ENCODE measurements around the gene SMARCA4.

Gene SMARCA4

DNA sequence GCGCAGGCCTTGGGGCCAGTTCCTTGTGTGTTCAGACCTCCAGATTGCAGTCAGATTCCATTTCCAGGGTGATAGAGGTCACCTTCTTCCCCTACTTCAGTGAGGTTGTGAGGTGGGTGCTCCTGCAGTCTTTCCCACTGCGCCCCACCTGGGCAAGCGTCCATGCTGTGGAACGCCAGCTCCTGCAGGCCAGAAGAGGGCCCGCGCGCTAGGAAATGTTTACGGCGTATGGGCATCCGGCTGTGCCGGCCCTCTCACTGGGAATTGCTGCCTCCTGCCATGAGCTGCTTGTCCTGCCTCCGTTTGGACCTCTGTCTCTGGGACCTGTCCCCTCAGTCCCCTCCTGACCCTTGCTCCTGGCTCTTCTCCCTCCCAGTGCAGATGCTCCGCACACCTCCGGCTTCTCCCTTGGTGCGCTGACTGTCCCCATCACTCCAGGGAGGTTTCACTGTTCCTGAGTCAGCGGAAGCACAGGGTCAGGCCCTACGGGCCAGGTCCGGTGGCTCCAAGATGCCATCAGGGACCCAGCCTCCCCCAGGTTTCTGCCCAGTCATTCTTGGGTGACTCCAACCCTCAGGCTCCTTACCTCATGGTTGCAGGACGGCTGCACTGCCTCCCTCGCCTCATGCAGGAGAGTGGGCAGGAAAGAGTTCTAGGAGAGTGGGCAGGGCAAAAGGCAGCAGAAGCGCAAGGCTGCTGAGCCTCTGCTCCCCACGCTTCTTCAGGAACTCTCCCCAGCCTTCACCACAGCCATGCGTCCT lies 56.6 kb downstream of the SMARCA4 start:
- CTCF ChIA-PET: no interaction called here
- POLR2A ChIA-PET: no interaction called here

DNA sequence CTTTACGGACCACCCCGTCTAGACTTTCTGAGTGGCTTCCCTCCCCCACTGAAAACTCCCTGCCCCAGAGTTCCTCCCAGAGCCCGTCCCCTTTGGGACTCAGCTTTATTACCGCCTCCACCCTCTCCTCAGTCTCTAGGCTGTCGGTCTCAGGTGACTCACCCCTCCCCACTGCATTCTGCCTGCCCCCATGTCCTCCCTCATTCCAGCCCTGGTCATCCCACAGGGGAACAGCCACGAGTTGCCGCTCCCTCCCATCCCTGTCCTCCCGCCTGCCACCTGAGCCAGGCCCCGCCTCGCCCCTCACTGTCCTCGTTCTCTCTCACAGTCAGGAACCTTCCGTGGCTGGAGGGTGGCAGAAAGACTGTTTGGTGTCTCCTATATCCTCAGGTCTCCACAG lies 57.3 kb downstream of the SMARCA4 start:
- DNase-seq (ENCODE audit: extremely low spot score): no peak
- CTCF ChIA-PET: no interaction called here
- TF ChIP-seq FOXM1 (IDR thresholded peaks at IDR 0.05; ENCODE audit: borderline replicate concordance): no peak
- no peak for TF ChIP-seq SP1 (IDR thresholded peaks at IDR 0.05)
- no peak for TF ChIP-seq ELF4 (IDR thresholded peaks at IDR 0.05)
- no peak for TF ChIP-seq TARDBP (IDR thresholded peaks at IDR 0.05)
- TF ChIP-seq ARNT (IDR thresholded peaks at IDR 0.05): no peak
- no peak for TF ChIP-seq FOXK2 (IDR thresholded peaks at IDR 0.05)
- TF ChIP-seq LEF1 (IDR thresholded peaks at IDR 0.05; ENCODE audit: borderline replicate concordance): no peak
- no peak for TF ChIP-seq CTBP1 (IDR thresholded peaks at IDR 0.05; ENCODE audit: borderline replicate concordance)
- no peak for TF ChIP-seq BHLHE40 (IDR thresholded peaks at IDR 0.05; ENCODE audit: borderline replicate concordance)
- TF ChIP-seq L3MBTL2 (conservative IDR thresholded peaks at IDR 0.05): no peak
- TF ChIP-seq NFRKB (IDR thresholded peaks at IDR 0.05): no peak
- TF ChIP-seq, protein P1, sequence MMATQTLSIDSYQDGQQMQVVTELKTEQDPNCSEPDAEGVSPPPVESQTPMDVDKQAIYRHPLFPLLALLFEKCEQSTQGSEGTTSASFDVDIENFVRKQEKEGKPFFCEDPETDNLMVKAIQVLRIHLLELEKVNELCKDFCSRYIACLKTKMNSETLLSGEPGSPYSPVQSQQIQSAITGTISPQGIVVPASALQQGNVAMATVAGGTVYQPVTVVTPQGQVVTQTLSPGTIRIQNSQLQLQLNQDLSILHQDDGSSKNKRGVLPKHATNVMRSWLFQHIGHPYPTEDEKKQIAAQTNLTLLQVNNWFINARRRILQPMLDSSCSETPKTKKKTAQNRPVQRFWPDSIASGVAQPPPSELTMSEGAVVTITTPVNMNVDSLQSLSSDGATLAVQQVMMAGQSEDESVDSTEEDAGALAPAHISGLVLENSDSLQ (IDR thresholded peaks at IDR 0.05): no peak
- no peak for TF ChIP-seq ZNF384 (IDR thresholded peaks at IDR 0.05)
- TF ChIP-seq HDGF (IDR thresholded peaks at IDR 0.05; ENCODE audit: borderline replicate concordance): no peak
- no peak for TF ChIP-seq SUZ12 (IDR thresholded peaks at IDR 0.05)
- TF ChIP-seq FOXA1 (IDR thresholded peaks at IDR 0.05): no peak
- POLR2A ChIA-PET: no interaction called here

More for the DNA sequence above, 56.6 kb downstream of the SMARCA4 start:
- TF ChIP-seq ELF4 (IDR thresholded peaks at IDR 0.05): no peak
- TF ChIP-seq ARNT (IDR thresholded peaks at IDR 0.05): no peak
- TF ChIP-seq, protein P1 (IDR thresholded peaks at IDR 0.05): no peak
- TF ChIP-seq CTBP1 (IDR thresholded peaks at IDR 0.05; ENCODE audit: borderline replicate concordance): no peak
- no peak for TF ChIP-seq NFRKB (IDR thresholded peaks at IDR 0.05)
- TF ChIP-seq FOXA1 (IDR thresholded peaks at IDR 0.05): no peak
- TF ChIP-seq TARDBP (IDR thresholded peaks at IDR 0.05): no peak
- TF ChIP-seq L3MBTL2 (conservative IDR thresholded peaks at IDR 0.05): no peak
- no peak for TF ChIP-seq ZNF384 (IDR thresholded peaks at IDR 0.05)
- TF ChIP-seq HDGF (IDR thresholded peaks at IDR 0.05; ENCODE audit: borderline replicate concordance): no peak
- no peak for TF ChIP-seq SUZ12 (IDR thresholded peaks at IDR 0.05)
- TF ChIP-seq BHLHE40 (IDR thresholded peaks at IDR 0.05; ENCODE audit: borderline replicate concordance): no peak
- DNase-seq (ENCODE audit: extremely low spot score): no peak

DNA sequence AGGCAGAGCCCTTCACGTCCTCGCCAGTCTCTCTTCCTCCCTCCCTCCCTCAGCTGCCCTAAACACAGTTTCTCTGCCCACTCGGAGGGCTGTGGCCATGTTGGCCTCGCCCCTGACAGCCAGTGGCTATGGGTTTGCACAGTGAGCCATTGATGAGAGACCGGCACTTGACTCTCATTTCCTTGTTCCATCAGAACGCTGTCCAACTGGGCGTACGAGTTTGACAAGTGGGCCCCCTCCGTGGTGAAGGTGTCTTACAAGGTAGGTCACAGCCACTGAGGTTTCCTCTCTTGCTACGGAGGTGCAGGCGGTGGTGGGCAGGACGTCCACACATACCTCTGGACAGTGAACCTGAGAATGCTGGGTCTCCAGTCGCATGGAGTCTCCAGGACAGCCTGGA lies 57.9 kb downstream of the SMARCA4 start:
- no peak for DNase-seq (ENCODE audit: extremely low spot score)
- TF ChIP-seq FOXK2 (IDR thresholded peaks at IDR 0.05) (no peak), HDGF (IDR thresholded peaks at IDR 0.05; ENCODE audit: borderline replicate concordance) (no peak), TARDBP (IDR thresholded peaks at IDR 0.05) (no peak), NFRKB (IDR thresholded peaks at IDR 0.05) (no peak), SP1 (IDR thresholded peaks at IDR 0.05) (no peak), CTBP1 (IDR thresholded peaks at IDR 0.05; ENCODE audit: borderline replicate concordance) (no peak), ZNF384 (IDR thresholded peaks at IDR 0.05) (no peak), SUZ12 (IDR thresholded peaks at IDR 0.05) (no peak), FOXM1 (IDR thresholded peaks at IDR 0.05; ENCODE audit: borderline replicate concordance) (no peak), ARNT (IDR thresholded peaks at IDR 0.05) (no peak), ELF4 (IDR thresholded peaks at IDR 0.05) (no peak), L3MBTL2 (conservative IDR thresholded peaks at IDR 0.05) (no peak)
- TF ChIP-seq, protein P1 (IDR thresholded peaks at IDR 0.05): no peak
- POLR2A ChIA-PET: no interaction called here
- CTCF ChIA-PET: no interaction called here

DNA sequence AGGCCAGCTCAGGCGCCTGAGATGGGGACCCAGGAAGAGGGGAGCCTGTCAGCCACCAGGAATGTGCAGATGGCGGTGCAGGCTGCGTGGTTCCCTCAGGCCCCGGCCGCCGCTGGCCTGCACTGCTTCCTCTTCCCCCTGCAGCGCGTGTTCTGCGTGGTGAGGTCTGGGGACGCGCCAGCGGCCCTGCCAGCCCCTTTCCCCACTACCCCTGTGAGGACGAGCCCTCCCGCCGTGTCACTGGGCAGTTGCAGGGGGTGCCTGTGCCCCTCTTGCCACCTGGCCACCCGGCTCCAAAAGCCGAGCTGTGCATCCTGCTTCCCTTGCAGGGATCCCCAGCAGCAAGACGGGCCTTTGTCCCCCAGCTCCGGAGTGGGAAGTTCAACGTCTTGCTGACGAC lies 58.4 kb downstream of the SMARCA4 start:
- ChIA-PET CTCF (interaction anchor here (0.6 to 1.4 kb wide), 2 partner anchors 77 to 223 kb away, joined by 3 to 5 read pairs; no protein-coding TSS in a partner anchor), POLR2A (no interaction called here)
- no peak for DNase-seq (ENCODE audit: extremely low spot score)
- TF ChIP-seq LEF1 (IDR thresholded peaks at IDR 0.05; ENCODE audit: borderline replicate concordance) (no peak), NFRKB (IDR thresholded peaks at IDR 0.05) (no peak), ELF4 (IDR thresholded peaks at IDR 0.05) (no peak), TARDBP (IDR thresholded peaks at IDR 0.05) (no peak), SUZ12 (IDR thresholded peaks at IDR 0.05) (no peak)

DNA sequence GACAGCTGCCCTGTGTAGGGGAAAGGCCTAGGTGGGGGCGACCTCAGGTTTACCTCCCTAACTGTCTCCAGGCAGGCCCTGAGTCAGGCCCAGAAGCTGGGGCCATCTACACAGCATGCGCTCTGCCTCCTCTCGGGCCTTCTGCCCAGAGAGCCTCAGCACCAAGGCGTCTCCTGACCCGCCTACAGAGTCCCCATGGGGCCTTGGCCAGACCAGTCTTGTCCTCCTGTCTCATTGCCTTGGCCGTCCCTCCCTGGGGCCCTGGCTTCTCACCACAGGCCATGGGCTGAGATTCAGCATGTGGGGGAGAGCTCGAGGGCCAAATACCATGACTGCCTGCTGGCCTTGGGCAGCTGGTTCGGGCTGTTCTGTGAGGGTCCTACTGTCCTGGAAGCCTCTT lies 59.0 kb downstream of the SMARCA4 start:
- TF ChIP-seq, protein P1 (IDR thresholded peaks at IDR 0.05): no peak
- TF ChIP-seq ZNF384 (IDR thresholded peaks at IDR 0.05): no peak
- TF ChIP-seq HDGF (IDR thresholded peaks at IDR 0.05; ENCODE audit: borderline replicate concordance): no peak
- no peak for TF ChIP-seq FOXM1 (IDR thresholded peaks at IDR 0.05; ENCODE audit: borderline replicate concordance)
- no peak for TF ChIP-seq ARNT (IDR thresholded peaks at IDR 0.05)
- TF ChIP-seq NFRKB (IDR thresholded peaks at IDR 0.05): no peak
- no peak for TF ChIP-seq L3MBTL2 (conservative IDR thresholded peaks at IDR 0.05)
- no peak for TF ChIP-seq CTBP1 (IDR thresholded peaks at IDR 0.05; ENCODE audit: borderline replicate concordance)
- TF ChIP-seq ELF4 (IDR thresholded peaks at IDR 0.05): no peak
- TF ChIP-seq BHLHE40 (IDR thresholded peaks at IDR 0.05; ENCODE audit: borderline replicate concordance): no peak
- no peak for TF ChIP-seq FOXA1 (IDR thresholded peaks at IDR 0.05)
- no peak for TF ChIP-seq TARDBP (IDR thresholded peaks at IDR 0.05)
- no peak for TF ChIP-seq SUZ12 (IDR thresholded peaks at IDR 0.05)
- no peak for TF ChIP-seq LEF1 (IDR thresholded peaks at IDR 0.05; ENCODE audit: borderline replicate concordance)
- ChIA-PET POLR2A (no interaction called here), CTCF (interaction anchor here (0.6 to 1.4 kb wide), 2 partner anchors 78 to 223 kb away, joined by 3 to 5 read pairs; no protein-coding TSS in a partner anchor)
- no peak for DNase-seq (ENCODE audit: extremely low spot score)
